ENCODE measurements around the gene GLRA3.

The GLRA3 gene

GRCh38 chr4:174629265-174629664 lies 199.8 kb downstream of the GLRA3 start:
- no peak for TF ChIP-seq CTCF (conservative IDR thresholded peaks at IDR 0.05; ENCODE audit: low read depth, low read length)
- no peak for DNase-seq (ENCODE audit: low read depth)

DNA sequence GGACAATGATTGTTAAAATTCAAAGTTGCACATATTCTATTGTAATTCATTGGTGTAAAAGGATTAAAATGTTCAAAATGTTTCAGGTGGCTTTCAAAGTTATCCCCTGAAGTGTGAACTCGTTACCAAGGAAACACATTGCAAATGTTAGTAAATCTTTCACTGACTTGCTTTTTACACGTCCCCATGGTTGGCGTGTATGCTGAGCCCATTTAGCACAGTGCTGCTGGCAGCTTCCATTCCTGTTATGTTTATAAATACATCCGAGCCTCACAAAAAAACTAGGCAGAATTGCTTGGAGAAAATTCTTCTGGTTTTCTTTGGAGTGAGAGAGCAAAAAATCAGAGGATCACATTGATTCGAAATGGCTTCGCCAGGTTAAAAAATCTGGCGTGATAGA lies 200.9 kb downstream of the GLRA3 start:
- H3K4me3 ChIP-seq (ENCODE audit: low read depth, low read length), result no peak overlapping the region
- DNase-seq (ENCODE audit: low read depth), result no peak
- TF ChIP-seq CTCF (conservative IDR thresholded peaks at IDR 0.05; ENCODE audit: low read depth, low read length), result no peak

More at GRCh38 chr4:174629265-174629664, 199.8 kb downstream of the GLRA3 start:
- no peak overlapping the region for H3K4me3 ChIP-seq (ENCODE audit: low read depth, low read length)

DNA sequence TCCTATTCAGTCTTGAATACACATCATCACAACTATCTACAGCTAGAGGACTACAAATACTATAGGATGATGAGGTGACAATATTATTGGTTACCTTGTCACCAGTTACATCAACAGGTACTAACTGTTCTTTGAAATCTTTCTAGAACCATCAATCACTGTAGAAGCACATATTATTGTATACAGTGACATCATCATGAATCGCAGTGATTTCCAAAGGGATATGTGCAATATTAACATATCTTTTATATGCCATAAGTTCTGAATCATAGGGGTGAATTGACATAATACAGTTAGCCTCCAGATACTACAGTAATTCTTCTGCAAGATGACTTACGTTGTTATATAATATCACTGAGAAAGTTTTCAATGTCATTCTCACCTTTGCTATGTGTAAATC lies 201.6 kb downstream of the GLRA3 start:
- H3K4me3 ChIP-seq (ENCODE audit: low read depth, low read length), result no peak overlapping the region
- no peak for DNase-seq (ENCODE audit: low read depth)
- no peak for TF ChIP-seq CTCF (conservative IDR thresholded peaks at IDR 0.05; ENCODE audit: low read depth, low read length)

GRCh38 chr4:174626342-174627008 lies 202.6 kb downstream of the GLRA3 start:
- no peak for DNase-seq (ENCODE audit: low read depth)
- no peak overlapping the region for H3K4me3 ChIP-seq (ENCODE audit: low read depth, low read length)
- TF ChIP-seq CTCF (conservative IDR thresholded peaks at IDR 0.05; ENCODE audit: low read depth, low read length), result no peak

GRCh38 chr4:174616661-174617060 lies 212.4 kb downstream of the GLRA3 start:
- H3K4me3 ChIP-seq (ENCODE audit: low read depth, low read length), result no peak overlapping the region
- DNase-seq (ENCODE audit: low read depth), result no peak
- TF ChIP-seq CTCF (conservative IDR thresholded peaks at IDR 0.05; ENCODE audit: low read depth, low read length), result no peak

DNA sequence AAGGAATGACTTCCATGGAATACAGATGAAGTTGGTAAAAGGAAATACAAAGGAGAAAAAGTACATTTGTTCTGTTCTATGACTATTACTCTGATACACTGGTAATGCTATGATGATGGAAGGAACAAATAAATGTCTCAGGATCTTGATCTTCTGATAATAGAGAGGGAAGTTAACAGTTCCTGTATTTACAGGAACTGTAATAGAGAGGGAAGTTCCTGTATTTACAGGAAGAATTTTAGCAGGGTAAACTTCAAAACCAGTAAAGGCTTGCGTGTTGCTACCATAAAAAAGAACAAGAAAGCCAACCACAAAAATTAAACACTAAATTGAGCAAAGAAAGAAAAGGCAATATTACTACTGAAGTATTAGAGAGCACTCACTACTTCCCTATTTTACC lies 215.1 kb downstream of the GLRA3 start:
- no peak for DNase-seq (ENCODE audit: low read depth)
- TF ChIP-seq CTCF (conservative IDR thresholded peaks at IDR 0.05; ENCODE audit: low read depth, low read length), result no peak
- no peak overlapping the region for H3K4me3 ChIP-seq (ENCODE audit: low read depth, low read length)

DNA sequence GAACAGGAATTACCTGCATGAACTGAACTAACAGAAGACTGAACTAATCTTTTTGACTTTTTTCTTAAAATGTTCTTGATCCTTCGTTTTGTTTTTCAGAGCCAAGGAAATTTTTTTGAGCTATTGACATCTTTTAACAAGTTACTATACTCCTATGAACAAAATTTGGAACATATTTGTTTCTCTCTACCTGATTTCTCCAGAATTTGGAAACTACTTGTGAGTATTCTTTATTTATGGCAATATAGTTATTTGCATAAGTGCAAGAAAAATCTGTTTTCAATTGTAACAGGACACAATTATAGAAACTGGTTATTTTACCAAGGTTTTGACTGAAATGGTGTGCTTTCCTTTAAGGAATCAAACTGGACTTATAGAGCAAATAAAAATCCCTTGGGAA lies 217.3 kb downstream of the GLRA3 start:
- H3K4me3 ChIP-seq (ENCODE audit: low read depth, low read length), result no peak overlapping the region
- TF ChIP-seq CTCF (conservative IDR thresholded peaks at IDR 0.05; ENCODE audit: low read depth, low read length), result no peak
- no peak for DNase-seq (ENCODE audit: low read depth)
